Measurements from ENCODE around the gene HAS3. TPM values are rescaled to one million over a fixed set of nuclear protein-coding genes. Genes with fewer than 3 reads are reported as not detected.

HAS3 gene
- total RNA-seq, 2 donors from 2014 or later: 0.11 to 0.28 TPM

- Histone ChIP-seq H3K4me3 (no peak overlapping the region), H3K9me3 (no peaks in the 10 kb centered on the region), H3K27me3 (no peaks in the 10 kb centered on the region), H3K27ac (no peak overlapping the region), H3K4me1 (no peaks in the 10 kb centered on the region), H3K36me3 (no peaks in the 10 kb centered on the region)
- TF ChIP-seq CTCF (IDR thresholded peaks at IDR 0.05): no peak
- no peak for DNase-seq (ENCODE audit: low spot score)
Measured at GRCh38 chr16:69064124-69064763, 41.2 kb upstream of the HAS3 start.

- DNase-seq (ENCODE audit: low spot score): no peak
- Histone ChIP-seq H3K4me1 (no peaks in the 10 kb centered on the region), H3K4me3 (no peak overlapping the region), H3K36me3 (no peaks in the 10 kb centered on the region), H3K27me3 (no peaks in the 10 kb centered on the region), H3K27ac (no peak overlapping the region), H3K9me3 (no peaks in the 10 kb centered on the region)
- no peak for TF ChIP-seq CTCF (IDR thresholded peaks at IDR 0.05)
Measured at GRCh38 chr16:69064764-69065313, 40.6 kb upstream of the HAS3 start.

- TF ChIP-seq CTCF (IDR thresholded peaks at IDR 0.05): no peak
- Histone ChIP-seq H3K27me3 (no peaks in the 10 kb centered on the region), H3K36me3 (no peaks in the 10 kb centered on the region), H3K9me3 (no peaks in the 10 kb centered on the region), H3K27ac (no peak overlapping the region), H3K4me1 (peaks cover 0 to 7% of the 10 kb centered on the region in 2 donors), H3K4me3 (no peak overlapping the region)
- no peak for DNase-seq (ENCODE audit: low spot score)
Measured at GRCh38 chr16:69069504-69069903, 35.9 kb upstream of the HAS3 start.

GRCh38 chr16:69071036-69071435 is 34.4 kb upstream of the HAS3 start:
- Histone ChIP-seq H3K9me3 (no peaks in the 10 kb centered on the region), H3K27me3 (no peaks in the 10 kb centered on the region), H3K27ac (no peak overlapping the region), H3K4me3 (no peak overlapping the region), H3K4me1 (peaks cover 0 to 7% of the 10 kb centered on the region in 2 donors), H3K36me3 (no peaks in the 10 kb centered on the region)
- no peak for TF ChIP-seq CTCF (IDR thresholded peaks at IDR 0.05)
- no peak for DNase-seq (ENCODE audit: low spot score)

- DNase-seq (ENCODE audit: low spot score): no peak
- Histone ChIP-seq H3K4me1 (peaks cover 0 to 7% of the 10 kb centered on the region in 2 donors), H3K9me3 (no peaks in the 10 kb centered on the region), H3K36me3 (no peaks in the 10 kb centered on the region), H3K4me3 (no peak overlapping the region), H3K27ac (no peak overlapping the region), H3K27me3 (no peaks in the 10 kb centered on the region)
- TF ChIP-seq CTCF (IDR thresholded peaks at IDR 0.05): no peak
Measured at GRCh38 chr16:69072640-69072974, 32.8 kb upstream of the HAS3 start.

- Histone ChIP-seq H3K27me3 (no peaks in the 10 kb centered on the region), H3K27ac (no peak overlapping the region), H3K9me3 (no peaks in the 10 kb centered on the region), H3K4me1 (peaks cover 0 to 7% of the 10 kb centered on the region in 2 donors), H3K36me3 (no peaks in the 10 kb centered on the region), H3K4me3 (no peak overlapping the region)
- DNase-seq (ENCODE audit: low spot score): no peak
- TF ChIP-seq CTCF (IDR thresholded peaks at IDR 0.05): no peak
Measured at GRCh38 chr16:69073181-69073702, 32.2 kb upstream of the HAS3 start.

Data from right atrium auricular region (tissue), 2 donors.